ENCODE measurements around the gene TTPAL. TPM values are rescaled to one million over a fixed set of nuclear protein-coding genes. Genes with fewer than 3 reads are reported as not detected.

TTPAL gene
- total RNA-seq, 1 experiment from 2014 or later, result 20.4 TPM

DNA sequence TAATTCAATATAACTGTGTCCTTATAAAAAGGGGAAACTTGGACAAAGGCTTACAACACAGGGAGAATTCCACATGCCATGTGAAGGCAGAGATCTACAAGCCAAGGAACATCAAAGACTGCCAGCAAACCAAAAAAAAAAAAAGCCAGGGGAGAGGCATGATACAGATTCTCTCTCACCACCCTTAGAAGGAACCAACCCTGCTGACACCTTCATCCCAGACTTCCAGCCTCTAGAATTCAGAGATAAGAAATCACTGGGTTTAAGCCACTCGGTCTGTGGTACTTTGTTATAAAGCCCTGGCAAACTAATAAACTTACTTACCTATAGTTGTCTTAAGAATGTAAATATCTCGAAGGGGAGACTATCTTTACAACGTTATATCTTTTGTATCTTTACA is 41.8 kb downstream of the TTPAL start:
- ATAC-seq (no peak), DNase-seq (ENCODE audit: low read depth, low spot score) (no peak)
- peaks cover 78% of the 10 kb centered on the region for H3K79me2 ChIP-seq (ENCODE audit: insufficient read depth, low read length)
- CTCF ChIA-PET, result no interaction called here
- no peak overlapping the region for H3K4me2 ChIP-seq (ENCODE audit: low read length)
- RAD21 ChIA-PET (ENCODE audit: low non-redundant PET in 1 of 2, low total read pairs in 2 of 2, uncharacterized antibody in 2 of 2, unreplicated experiment in 2 of 2), result no interaction called here
- H3K36me3 ChIP-seq (ENCODE audit: control insufficient read depth in 1 of 2, insufficient read depth in 2 of 2, low read length in 2 of 2), result no peaks in the 10 kb centered on the region; a peak in 1 of 4 replicates
- H3K9ac ChIP-seq (ENCODE audit: low read length), result no peak overlapping the region
- H3K4me1 ChIP-seq (ENCODE audit: control insufficient read depth in 1 of 2, insufficient read depth in 2 of 2, low read length in 2 of 2), result peaks cover 3 to 13% of the 10 kb centered on the region in 2 experiments; a peak in 3 of 4 replicates
- no peaks in the 10 kb centered on the region for H3K9me3 ChIP-seq (ENCODE audit: control insufficient read depth in 1 of 2, insufficient read depth in 1 of 2, low read depth in 1 of 2, low read length in 2 of 2)
- H3K27me3 ChIP-seq (ENCODE audit: insufficient read depth, low read length), result no peaks in the 10 kb centered on the region
- BruUV-seq (replicated peaks), result no TSS peak
- POLR2A ChIA-PET, result no interaction called here
- TF ChIP-seq EGR1 (IDR thresholded peaks at IDR 0.05; ENCODE audit: low read depth) (no peak), ZFX (IDR thresholded peaks at IDR 0.05) (no peak), POLR2A (IDR thresholded peaks at IDR 0.05; ENCODE audit: borderline replicate concordance, extremely low read depth, insufficient read depth, insufficient read length) (no peak), SP1 (IDR thresholded peaks at IDR 0.05; ENCODE audit: low read depth) (no peak), EZH2phosphoT487 (IDR thresholded peaks at IDR 0.05; ENCODE audit: borderline replicate concordance) (no peak), ATF3 (IDR thresholded peaks at IDR 0.05) (no peak), POLR2AphosphoS5 (IDR thresholded peaks at IDR 0.05; ENCODE audit: low read depth, low read length) (no peak), EZH2 (IDR thresholded peaks at IDR 0.05) (no peak), JUND (IDR thresholded peaks at IDR 0.05) (no peak)
- TF ChIP-seq, protein P1, sequence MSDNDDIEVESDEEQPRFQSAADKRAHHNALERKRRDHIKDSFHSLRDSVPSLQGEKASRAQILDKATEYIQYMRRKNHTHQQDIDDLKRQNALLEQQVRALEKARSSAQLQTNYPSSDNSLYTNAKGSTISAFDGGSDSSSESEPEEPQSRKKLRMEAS (IDR thresholded peaks at IDR 0.05), result no peak
- no peak overlapping the region for H3K4me3 ChIP-seq (replicated peaks in 1 of 2; ENCODE audit: low read depth in 1 of 2, low read length in 2 of 2)
- H2AFZ ChIP-seq (ENCODE audit: low read depth, low read length, poor library complexity, severe bottlenecking), result no peak overlapping the region
- H4K20me1 ChIP-seq (ENCODE audit: insufficient read depth), result no peaks in the 10 kb centered on the region
- intact Hi-C loops (cut with micrococcal nuclease), result no loop called here
- no peak overlapping the region for H3K27ac ChIP-seq (ENCODE audit: low read depth, low read length)
- H3K9me2 ChIP-seq (ENCODE audit: insufficient read depth), result no peaks in the 10 kb centered on the region

DNA sequence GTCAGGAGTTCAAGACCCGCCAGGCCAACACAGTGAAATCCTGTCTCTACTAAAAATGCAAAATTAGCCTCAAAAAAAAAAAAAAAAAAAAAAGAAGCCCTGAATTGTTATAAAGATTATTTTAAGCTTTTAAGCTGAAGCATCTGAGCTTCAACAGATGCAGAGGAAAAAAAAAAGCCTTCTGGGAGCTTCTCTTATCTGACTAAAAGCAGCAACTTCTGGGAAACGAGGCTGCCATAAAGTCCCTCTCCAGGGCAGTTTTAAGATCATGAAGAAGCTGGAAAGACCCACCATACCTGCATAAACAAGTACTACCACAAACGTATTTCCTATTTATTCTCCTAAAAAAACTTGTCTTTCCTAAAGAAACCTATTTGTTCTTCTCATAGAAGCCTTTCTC is 42.6 kb downstream of the TTPAL start:
- Histone ChIP-seq H3K9ac (ENCODE audit: low read length) (no peak overlapping the region), H3K4me2 (ENCODE audit: low read length) (no peak overlapping the region), H3K4me3 (replicated peaks in 1 of 2; ENCODE audit: low read depth in 1 of 2, low read length in 2 of 2) (no peak overlapping the region), H3K4me1 (ENCODE audit: control insufficient read depth in 1 of 2, insufficient read depth in 2 of 2, low read length in 2 of 2) (peaks cover 3 to 15% of the 10 kb centered on the region in 2 experiments; a peak in 3 of 4 replicates), H3K27me3 (ENCODE audit: insufficient read depth, low read length) (no peaks in the 10 kb centered on the region), H3K79me2 (ENCODE audit: insufficient read depth, low read length) (peaks cover 72% of the 10 kb centered on the region), H3K9me3 (ENCODE audit: control insufficient read depth in 1 of 2, insufficient read depth in 1 of 2, low read depth in 1 of 2, low read length in 2 of 2) (no peaks in the 10 kb centered on the region), H3K9me2 (ENCODE audit: insufficient read depth) (no peaks in the 10 kb centered on the region), H4K20me1 (ENCODE audit: insufficient read depth) (no peaks in the 10 kb centered on the region), H2AFZ (ENCODE audit: low read depth, low read length, poor library complexity, severe bottlenecking) (no peak overlapping the region), H3K27ac (ENCODE audit: low read depth, low read length) (no peak overlapping the region), H3K36me3 (ENCODE audit: control insufficient read depth in 1 of 2, insufficient read depth in 2 of 2, low read length in 2 of 2) (no peaks in the 10 kb centered on the region)
- BruUV-seq (replicated peaks), result no TSS peak
- ChIA-PET CTCF (interaction anchor here (0.9 kb wide), 1 partner anchor 68 kb away, joined by 3 read pairs; no protein-coding TSS in a partner anchor), POLR2A (interaction anchor here (0.7 kb wide), 1 partner anchor 38 kb away, joined by 7 read pairs; no protein-coding TSS in a partner anchor), RAD21 (ENCODE audit: low non-redundant PET in 1 of 2, low total read pairs in 2 of 2, uncharacterized antibody in 2 of 2, unreplicated experiment in 2 of 2) (no interaction called here)
- DNase-seq (ENCODE audit: low read depth, low spot score) (no peak), ATAC-seq (no peak)
- intact Hi-C loops (cut with micrococcal nuclease), result no loop called here
- TF ChIP-seq FOSL1 (IDR thresholded peaks at IDR 0.05; ENCODE audit: low read depth) (no peak), RAD21 (IDR thresholded peaks at IDR 0.05; ENCODE audit: low read depth) (no peak), CBX3 (IDR thresholded peaks at IDR 0.05; ENCODE audit: low read depth) (no peak), EZH2 (IDR thresholded peaks at IDR 0.05) (no peak), POLR2A (IDR thresholded peaks at IDR 0.05; ENCODE audit: borderline replicate concordance, extremely low read depth, insufficient read depth, insufficient read length) (no peak), ATF3 (IDR thresholded peaks at IDR 0.05) (no peak), ZFX (IDR thresholded peaks at IDR 0.05) (no peak), EZH2phosphoT487 (IDR thresholded peaks at IDR 0.05; ENCODE audit: borderline replicate concordance) (no peak)
- TF ChIP-seq, protein P2, sequence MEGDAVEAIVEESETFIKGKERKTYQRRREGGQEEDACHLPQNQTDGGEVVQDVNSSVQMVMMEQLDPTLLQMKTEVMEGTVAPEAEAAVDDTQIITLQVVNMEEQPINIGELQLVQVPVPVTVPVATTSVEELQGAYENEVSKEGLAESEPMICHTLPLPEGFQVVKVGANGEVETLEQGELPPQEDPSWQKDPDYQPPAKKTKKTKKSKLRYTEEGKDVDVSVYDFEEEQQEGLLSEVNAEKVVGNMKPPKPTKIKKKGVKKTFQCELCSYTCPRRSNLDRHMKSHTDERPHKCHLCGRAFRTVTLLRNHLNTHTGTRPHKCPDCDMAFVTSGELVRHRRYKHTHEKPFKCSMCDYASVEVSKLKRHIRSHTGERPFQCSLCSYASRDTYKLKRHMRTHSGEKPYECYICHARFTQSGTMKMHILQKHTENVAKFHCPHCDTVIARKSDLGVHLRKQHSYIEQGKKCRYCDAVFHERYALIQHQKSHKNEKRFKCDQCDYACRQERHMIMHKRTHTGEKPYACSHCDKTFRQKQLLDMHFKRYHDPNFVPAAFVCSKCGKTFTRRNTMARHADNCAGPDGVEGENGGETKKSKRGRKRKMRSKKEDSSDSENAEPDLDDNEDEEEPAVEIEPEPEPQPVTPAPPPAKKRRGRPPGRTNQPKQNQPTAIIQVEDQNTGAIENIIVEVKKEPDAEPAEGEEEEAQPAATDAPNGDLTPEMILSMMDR (IDR thresholded peaks at IDR 0.05 in 2 of 3, conservative IDR thresholded peaks at IDR 0.05 in 1 of 3; ENCODE audit: borderline replicate concordance in 1 of 3, insufficient read depth in 1 of 3, low read depth in 2 of 3, low read length in 2 of 3), result no peak
- TF ChIP-seq, protein P3, sequence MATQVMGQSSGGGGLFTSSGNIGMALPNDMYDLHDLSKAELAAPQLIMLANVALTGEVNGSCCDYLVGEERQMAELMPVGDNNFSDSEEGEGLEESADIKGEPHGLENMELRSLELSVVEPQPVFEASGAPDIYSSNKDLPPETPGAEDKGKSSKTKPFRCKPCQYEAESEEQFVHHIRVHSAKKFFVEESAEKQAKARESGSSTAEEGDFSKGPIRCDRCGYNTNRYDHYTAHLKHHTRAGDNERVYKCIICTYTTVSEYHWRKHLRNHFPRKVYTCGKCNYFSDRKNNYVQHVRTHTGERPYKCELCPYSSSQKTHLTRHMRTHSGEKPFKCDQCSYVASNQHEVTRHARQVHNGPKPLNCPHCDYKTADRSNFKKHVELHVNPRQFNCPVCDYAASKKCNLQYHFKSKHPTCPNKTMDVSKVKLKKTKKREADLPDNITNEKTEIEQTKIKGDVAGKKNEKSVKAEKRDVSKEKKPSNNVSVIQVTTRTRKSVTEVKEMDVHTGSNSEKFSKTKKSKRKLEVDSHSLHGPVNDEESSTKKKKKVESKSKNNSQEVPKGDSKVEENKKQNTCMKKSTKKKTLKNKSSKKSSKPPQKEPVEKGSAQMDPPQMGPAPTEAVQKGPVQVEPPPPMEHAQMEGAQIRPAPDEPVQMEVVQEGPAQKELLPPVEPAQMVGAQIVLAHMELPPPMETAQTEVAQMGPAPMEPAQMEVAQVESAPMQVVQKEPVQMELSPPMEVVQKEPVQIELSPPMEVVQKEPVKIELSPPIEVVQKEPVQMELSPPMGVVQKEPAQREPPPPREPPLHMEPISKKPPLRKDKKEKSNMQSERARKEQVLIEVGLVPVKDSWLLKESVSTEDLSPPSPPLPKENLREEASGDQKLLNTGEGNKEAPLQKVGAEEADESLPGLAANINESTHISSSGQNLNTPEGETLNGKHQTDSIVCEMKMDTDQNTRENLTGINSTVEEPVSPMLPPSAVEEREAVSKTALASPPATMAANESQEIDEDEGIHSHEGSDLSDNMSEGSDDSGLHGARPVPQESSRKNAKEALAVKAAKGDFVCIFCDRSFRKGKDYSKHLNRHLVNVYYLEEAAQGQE (IDR thresholded peaks at IDR 0.05; ENCODE audit: low read depth), result no peak

Measured in HCT116 (cell line).